H9 (cell line): ENCODE results near the gene IGBP1. TPM values are rescaled to one million over a fixed set of nuclear protein-coding genes. Genes with fewer than 3 reads are reported as not detected.
"Not testable (repeated sequence)": the region's sequence is repeated elsewhere in the genome, so short reads cannot be mapped to it uniquely, and the experiment has no call there.

Experiments
- DNase-seq: peaks from one replicate; pipeline ENCODE4 v3.0.0-alpha.2; 2017
- H2AFZ ChIP-seq: one replicate; pipeline ENCODE4 v1.6.1; 2013; ENCODE audit warnings: mild to moderate bottlenecking, low read length, control low read depth, moderate library complexity
- H2AK5ac ChIP-seq: 2 replicates; pipeline ENCODE4 v1.6.1; 2013; ENCODE audit warnings: low read length, control low read depth, mixed read lengths; ENCODE audit not compliant: insufficient read length
- H2BK120ac ChIP-seq: one replicate; pipeline ENCODE4 v1.6.1; 2013; ENCODE audit warnings: low read depth, mild to moderate bottlenecking, low read length, control low read depth, inconsistent platforms; ENCODE audit not compliant: poor library complexity, severe bottlenecking
- H2BK12ac ChIP-seq: 2 replicates; pipeline ENCODE4 v1.6.1; 2013; ENCODE audit warnings: low read length, control low read depth, mixed read lengths, low read depth; ENCODE audit not compliant: insufficient read length
- H2BK15ac ChIP-seq: 2 replicates; pipeline ENCODE4 v1.6.1; 2013; ENCODE audit warnings: low read depth, low read length, control low read depth
- H2BK20ac ChIP-seq: one replicate; pipeline ENCODE4 v1.6.1; 2013; ENCODE audit warnings: low read depth, mild to moderate bottlenecking, low read length, control low read depth, inconsistent platforms; ENCODE audit not compliant: poor library complexity, severe bottlenecking
- H2BK5ac ChIP-seq: 2 replicates; pipeline ENCODE4 v1.6.1; 2013; ENCODE audit warnings: low read length, control low read depth, mixed read lengths; ENCODE audit not compliant: insufficient read length
- H3K14ac ChIP-seq: 2 replicates; pipeline ENCODE4 v1.6.1; 2013; ENCODE audit warnings: low read length, control low read depth; ENCODE audit not compliant: insufficient read depth
- H3K18ac ChIP-seq: 2 replicates; pipeline ENCODE4 v1.6.1; 2013; ENCODE audit warnings: low read depth, mild to moderate bottlenecking, mixed read lengths, low read length, control low read depth; ENCODE audit not compliant: insufficient read length
- H3K23ac ChIP-seq: 2 replicates; pipeline ENCODE4 v1.6.1; 2013; ENCODE audit warnings: low read length, control low read depth, mixed read lengths, low read depth; ENCODE audit not compliant: insufficient read length
- H3K23me2 ChIP-seq: 2 replicates; pipeline ENCODE4 v1.6.1; 2013; ENCODE audit warnings: low read depth, mild to moderate bottlenecking, mixed read lengths, low read length, control low read depth; ENCODE audit not compliant: insufficient read length, poor library complexity, severe bottlenecking
- H3K27ac ChIP-seq: 2 replicates; pipeline ENCODE4 v1.5.1; 2013; ENCODE audit warnings: low read length, control low read depth, mixed read lengths, low read depth; ENCODE audit not compliant: insufficient read length
- H3K27me3 ChIP-seq: 2 replicates; pipeline ENCODE4 v1.6.1; 2013; ENCODE audit warnings: low read length, control low read depth, inconsistent platforms; ENCODE audit not compliant: insufficient read depth
- H3K4ac ChIP-seq: 2 replicates; pipeline ENCODE4 v1.6.1; 2013; ENCODE audit warnings: low read depth, mild to moderate bottlenecking, control low read depth, inconsistent platforms, low read length, moderate library complexity
- H3K4me1 ChIP-seq: 2 replicates; pipeline ENCODE4 v1.6.1; 2013; ENCODE audit warnings: low read length, control low read depth, inconsistent platforms; ENCODE audit not compliant: insufficient read depth
- H3K4me2 ChIP-seq: 2 replicates; pipeline ENCODE4 v1.6.1; 2013; ENCODE audit warnings: low read length, control low read depth, mixed read lengths; ENCODE audit not compliant: insufficient read length, insufficient read depth
- H3K56ac ChIP-seq: 2 replicates; pipeline ENCODE4 v1.6.1; 2013; ENCODE audit warnings: low read depth, mild to moderate bottlenecking, mixed read lengths, low read length, control low read depth; ENCODE audit not compliant: insufficient read length
- H3K79me1 ChIP-seq: 2 replicates; pipeline ENCODE4 v1.6.1; 2013; ENCODE audit warnings: low read depth, mild to moderate bottlenecking, moderate library complexity, low read length, control low read depth, inconsistent platforms; ENCODE audit not compliant: insufficient read depth, poor library complexity, severe bottlenecking
- H3K79me2 ChIP-seq: 2 replicates; pipeline ENCODE4 v1.6.1; 2013; ENCODE audit warnings: low read length, control low read depth, inconsistent platforms; ENCODE audit not compliant: insufficient read depth
- H3K9ac ChIP-seq: 2 replicates; pipeline ENCODE4 v1.6.1; 2013; ENCODE audit warnings: low read length, control low read depth, mixed read lengths; ENCODE audit not compliant: insufficient read length; ENCODE audit errors: extremely low read depth
- H3K9me3 ChIP-seq: one replicate; pipeline ENCODE4 v1.6.1; 2013; ENCODE audit warnings: low read depth, low read length, inconsistent platforms; ENCODE audit not compliant: control insufficient read depth
- H3T11ph ChIP-seq: one replicate; pipeline ENCODE4 v1.6.1; 2013; ENCODE audit warnings: mild to moderate bottlenecking, low read length, control low read depth, inconsistent platforms
- H4K20me1 ChIP-seq: one replicate; pipeline ENCODE4 v1.6.1; 2013; ENCODE audit not compliant: control insufficient read depth, insufficient read length, insufficient read depth
- H4K5ac ChIP-seq: 2 replicates; pipeline ENCODE4 v1.6.1; 2013; ENCODE audit warnings: low read depth, mild to moderate bottlenecking, mixed read lengths, low read length, control low read depth; ENCODE audit not compliant: insufficient read length
- H4K8ac ChIP-seq: replicated peaks from 2 replicates; pipeline ENCODE4 v1.6.1; 2013; ENCODE audit warnings: low read length, control low read depth, mixed read lengths, low read depth; ENCODE audit not compliant: insufficient read length
- H4K91ac ChIP-seq: 2 replicates; pipeline ENCODE4 v1.6.1; 2013; ENCODE audit warnings: low read depth, mild to moderate bottlenecking, moderate library complexity, mixed read lengths, low read length, control low read depth; ENCODE audit not compliant: insufficient read length
- H3K27ac Mint-ChIP-seq, 3 experiments: 2 replicates in 2 of 3; 3 replicates in 1 of 3; pipeline ENCODE4 v1.8.0; 2020 to 2021; ENCODE audit warnings: mixed read lengths in 3 of 3, mild to moderate bottlenecking in 1 of 3, moderate library complexity in 1 of 3
- H3K27me3 Mint-ChIP-seq: 2 replicates; pipeline ENCODE4 v1.8.0; 2021; ENCODE audit warnings: low read depth, mild to moderate bottlenecking, moderate library complexity, mixed read lengths
- H3K36me3 Mint-ChIP-seq, 3 experiments: 2 replicates in 2 of 3; 3 replicates in 1 of 3; pipeline ENCODE4 v1.8.0; 2020 to 2021; ENCODE audit warnings: low read depth in 3 of 3, mixed read lengths in 3 of 3; ENCODE audit not compliant: insufficient read depth in 1 of 3
- H3K4me1 Mint-ChIP-seq, 2 experiments: 2 replicates each; pipeline ENCODE4 v1.8.0; 2020; ENCODE audit warnings: mixed read lengths in 2 of 2
- H3K4me3 Mint-ChIP-seq, 2 experiments: 2 replicates in 1 of 2; 3 replicates in 1 of 2; pipeline ENCODE4 v1.8.0; 2020 to 2021; ENCODE audit warnings: mild to moderate bottlenecking in 2 of 2, mixed read lengths in 2 of 2, moderate library complexity in 1 of 2
- H3K9me3 Mint-ChIP-seq, 2 experiments: 2 replicates in 1 of 2; 3 replicates in 1 of 2; pipeline ENCODE4 v1.8.0; 2020; ENCODE audit warnings: mild to moderate bottlenecking in 2 of 2, mixed read lengths in 2 of 2, moderate library complexity in 1 of 2
- WGBS: extraction: QIAGEN DNeasy Blood & Tissue Kit; methylation state at CpG from one replicate; pipeline ENCODE4 v1.1.7; 2013; ENCODE audit warnings: missing lambda C conversion rate, low lambda C conversion rate, mixed read lengths; ENCODE audit not compliant: insufficient read length; ENCODE audit errors: extremely low coverage; 5-methylcytosine and 5-hydroxymethylcytosine counted together
- total RNA-seq: library from RNA; stranded (reverse); gene quantifications from 2 replicates; pipeline ENCODE4 v1.2.1, GENCODE V29; 2021
- TF ChIP-seq, protein P1 (sequence below): fragments of 200-600 bp; sonication (generic); conservative IDR thresholded peaks from 3 replicates; pipeline ENCODE4 v1.8.0; 2021; ENCODE audit warnings: antibody characterized with exemption, mild to moderate bottlenecking

Gene IGBP1
- total RNA-seq, 1 experiment from 2014 or later: 45.0 TPM

DNA sequence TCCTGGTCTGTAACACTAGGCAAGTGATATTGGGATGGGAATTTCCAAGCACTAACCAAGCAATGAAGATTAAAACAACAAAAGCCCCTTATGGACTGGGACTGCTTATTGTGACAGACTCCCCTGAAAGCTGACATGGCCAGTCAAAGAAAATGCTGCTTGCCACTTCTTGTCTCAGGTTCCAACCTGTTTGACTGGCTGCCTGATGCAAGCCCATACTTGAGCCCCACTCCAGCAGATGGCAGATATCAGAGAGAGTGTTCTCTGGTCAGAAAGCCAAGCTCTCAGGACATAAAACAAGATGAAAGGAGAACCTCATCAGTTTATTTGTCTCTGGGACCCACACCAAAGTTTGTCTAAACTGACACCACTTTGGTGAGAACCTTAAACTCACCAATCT, 15.5 kb upstream of the IGBP1 start:
- Histone ChIP-seq H3T11ph (no peak overlapping the region), H4K8ac (no peak overlapping the region), H3K23ac (no peak overlapping the region), H4K91ac (no peak overlapping the region), H2BK5ac (no peak overlapping the region), H4K5ac (no peak overlapping the region), H2BK120ac (no peak overlapping the region), H3K4me2 (no peak overlapping the region), H2AFZ (no peak overlapping the region), H3K79me1 (no peaks in the 10 kb centered on the region), H3K9me3 (peaks cover 24% of the 10 kb centered on the region), H2AK5ac (no peak overlapping the region), H2BK15ac (no peak overlapping the region), H3K9ac (no peak overlapping the region), H3K27me3 (no peaks in the 10 kb centered on the region), H3K79me2 (no peaks in the 10 kb centered on the region), H4K20me1 (no peaks in the 10 kb centered on the region), H3K23me2 (no peaks in the 10 kb centered on the region), H3K4me1 (no peaks in the 10 kb centered on the region), H3K14ac (no peak overlapping the region), H2BK20ac (no peak overlapping the region), H3K4ac (no peak overlapping the region), H2BK12ac (no peak overlapping the region), H3K27ac (no peak overlapping the region), H3K18ac (no peak overlapping the region), H3K56ac (no peak overlapping the region)
- Mint-ChIP-seq H3K27me3 (no peaks in the 10 kb centered on the region; the same call in 1 of the 2 replicates), H3K4me1 (peaks cover 4% of the 10 kb centered on the region in 2 experiments), H3K36me3 (peaks cover 10 to 21% (median 17%) of the 10 kb centered on the region in 3 experiments; a peak in 6 of 7 replicates), H3K9me3 (peaks cover 47 to 66% of the 10 kb centered on the region in 2 experiments), H3K4me3 (no peak overlapping the region), H3K27ac (no peak overlapping the region; a peak in 1 of 7 replicates)
- TF ChIP-seq, protein P1, sequence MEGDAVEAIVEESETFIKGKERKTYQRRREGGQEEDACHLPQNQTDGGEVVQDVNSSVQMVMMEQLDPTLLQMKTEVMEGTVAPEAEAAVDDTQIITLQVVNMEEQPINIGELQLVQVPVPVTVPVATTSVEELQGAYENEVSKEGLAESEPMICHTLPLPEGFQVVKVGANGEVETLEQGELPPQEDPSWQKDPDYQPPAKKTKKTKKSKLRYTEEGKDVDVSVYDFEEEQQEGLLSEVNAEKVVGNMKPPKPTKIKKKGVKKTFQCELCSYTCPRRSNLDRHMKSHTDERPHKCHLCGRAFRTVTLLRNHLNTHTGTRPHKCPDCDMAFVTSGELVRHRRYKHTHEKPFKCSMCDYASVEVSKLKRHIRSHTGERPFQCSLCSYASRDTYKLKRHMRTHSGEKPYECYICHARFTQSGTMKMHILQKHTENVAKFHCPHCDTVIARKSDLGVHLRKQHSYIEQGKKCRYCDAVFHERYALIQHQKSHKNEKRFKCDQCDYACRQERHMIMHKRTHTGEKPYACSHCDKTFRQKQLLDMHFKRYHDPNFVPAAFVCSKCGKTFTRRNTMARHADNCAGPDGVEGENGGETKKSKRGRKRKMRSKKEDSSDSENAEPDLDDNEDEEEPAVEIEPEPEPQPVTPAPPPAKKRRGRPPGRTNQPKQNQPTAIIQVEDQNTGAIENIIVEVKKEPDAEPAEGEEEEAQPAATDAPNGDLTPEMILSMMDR: no peak
- DNase-seq: no peak

DNA sequence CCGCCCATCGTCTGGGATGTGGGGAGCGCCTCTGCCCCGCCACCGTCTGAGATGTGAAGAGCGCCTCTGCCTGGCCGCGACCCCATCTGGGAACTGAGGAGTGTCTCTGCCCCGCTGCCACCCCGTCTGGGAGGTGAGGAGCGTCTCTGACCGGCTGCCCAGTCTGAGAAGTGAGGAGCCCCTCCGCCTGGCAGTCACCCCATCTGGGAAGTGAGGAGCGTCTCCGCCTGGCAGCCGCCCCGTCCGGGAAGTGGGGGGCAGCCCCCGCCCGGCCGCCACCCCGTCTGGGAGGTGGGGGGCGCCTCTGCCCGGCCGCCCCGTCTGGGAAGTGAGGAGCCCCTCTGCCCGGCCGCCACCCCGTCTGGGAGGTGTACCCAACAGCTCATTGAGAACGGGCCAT, 10.2 kb upstream of the IGBP1 start:
- H2BK20ac ChIP-seq, H3K18ac ChIP-seq, H3K79me1 ChIP-seq, H3K23ac ChIP-seq, H3K14ac ChIP-seq, H3K27me3 Mint-ChIP-seq, H3T11ph ChIP-seq, H2BK15ac ChIP-seq, H3K27ac ChIP-seq, H3K27ac Mint-ChIP-seq, H4K5ac ChIP-seq, H2AK5ac ChIP-seq, H3K4ac ChIP-seq, H3K4me3 Mint-ChIP-seq, H3K56ac ChIP-seq, H3K4me2 ChIP-seq, H4K91ac ChIP-seq, H2AFZ ChIP-seq, H3K4me1 ChIP-seq, H3K27me3 ChIP-seq, H2BK5ac ChIP-seq, H2BK120ac ChIP-seq, H3K79me2 ChIP-seq, H3K9ac ChIP-seq, H2BK12ac ChIP-seq, H3K23me2 ChIP-seq, H3K4me1 Mint-ChIP-seq, H4K8ac ChIP-seq, H4K20me1 ChIP-seq, DNase-seq: not testable (repeated sequence)
- peaks cover 19 to 26% (median 23%) of the 10 kb centered on the region in 3 experiments for H3K36me3 Mint-ChIP-seq
- H3K9me3 Mint-ChIP-seq: peaks cover 52 to 68% of the 10 kb centered on the region in 2 experiments
- peaks cover 33% of the 10 kb centered on the region for H3K9me3 ChIP-seq
- WGBS: no CpG with 5 or more reads among the region's 30 CpGs
